HS-5 (cell line): Measurements from ENCODE around the gene AHDC1.

Experiments
- DNase-seq: peaks from one replicate; pipeline ENCODE4 v3.0.0-alpha.2; 2012; ENCODE audit warnings: low read depth

Gene AHDC1

DNA sequence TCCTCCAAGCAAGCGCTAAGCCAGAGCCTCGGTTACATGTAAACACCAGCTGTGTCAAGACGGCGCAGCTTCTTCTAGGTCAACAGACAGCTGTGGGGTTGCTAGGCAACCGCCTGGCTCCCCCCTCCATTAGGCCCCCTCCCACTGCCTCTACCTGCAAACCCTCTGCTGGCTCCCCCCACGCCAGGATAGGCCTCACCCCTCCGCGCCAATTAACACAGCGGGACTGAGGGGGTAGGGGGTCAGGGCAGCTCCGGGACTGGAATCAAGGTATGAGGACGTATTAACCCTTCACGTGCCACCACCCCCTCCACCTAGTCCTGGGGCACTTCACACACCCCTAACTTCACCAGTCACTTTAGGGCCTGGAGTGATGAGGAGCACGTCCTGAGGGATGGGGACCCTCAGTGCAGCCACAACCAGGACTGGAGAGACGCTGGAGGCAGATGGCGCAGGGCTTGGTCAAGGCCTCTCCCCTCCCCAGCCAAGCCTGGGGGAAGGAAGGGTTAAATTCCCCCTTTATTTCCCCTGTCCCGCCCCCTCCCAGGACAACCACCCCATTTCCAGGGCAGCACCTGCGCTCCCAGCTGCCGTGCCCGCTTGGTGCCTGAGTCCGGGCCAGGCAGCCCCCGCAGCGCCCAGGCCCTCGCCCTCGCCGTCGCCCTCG, 76.6 kb downstream of the AHDC1 start:
- DNase-seq, result no peak

DNA sequence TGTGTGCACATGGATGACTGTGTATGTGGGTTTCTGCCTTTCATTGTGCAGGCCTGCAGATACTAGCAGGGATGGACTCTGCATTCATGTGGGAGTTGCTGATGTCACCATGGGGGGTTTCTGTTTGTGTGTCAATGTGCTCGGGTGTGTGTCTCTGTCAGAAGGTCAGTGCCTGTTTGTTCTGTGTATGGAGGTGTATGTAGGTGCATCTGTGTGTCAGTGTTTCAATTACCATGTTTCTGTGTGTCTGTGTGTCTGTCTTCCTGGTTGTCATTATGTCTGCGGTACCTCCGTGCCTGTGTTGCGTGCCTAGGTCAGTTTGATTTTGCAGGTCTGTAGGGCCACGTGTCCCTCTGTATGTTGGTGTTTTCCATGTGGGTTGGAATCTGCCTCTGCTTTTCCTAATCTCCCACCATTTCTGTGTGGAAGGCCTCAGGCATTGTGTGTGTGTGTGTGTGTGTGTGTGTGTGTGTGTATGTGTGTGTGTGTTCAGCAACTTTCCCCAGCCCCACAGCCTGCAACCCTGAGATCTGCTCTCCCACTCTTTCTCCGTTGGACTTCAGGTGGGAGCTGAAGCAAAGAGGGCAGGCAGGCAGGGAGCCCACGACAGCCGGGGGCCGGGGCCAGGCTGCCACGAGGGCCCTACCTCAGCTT, 77.2 kb downstream of the AHDC1 start:
- DNase-seq, result no peak

DNA sequence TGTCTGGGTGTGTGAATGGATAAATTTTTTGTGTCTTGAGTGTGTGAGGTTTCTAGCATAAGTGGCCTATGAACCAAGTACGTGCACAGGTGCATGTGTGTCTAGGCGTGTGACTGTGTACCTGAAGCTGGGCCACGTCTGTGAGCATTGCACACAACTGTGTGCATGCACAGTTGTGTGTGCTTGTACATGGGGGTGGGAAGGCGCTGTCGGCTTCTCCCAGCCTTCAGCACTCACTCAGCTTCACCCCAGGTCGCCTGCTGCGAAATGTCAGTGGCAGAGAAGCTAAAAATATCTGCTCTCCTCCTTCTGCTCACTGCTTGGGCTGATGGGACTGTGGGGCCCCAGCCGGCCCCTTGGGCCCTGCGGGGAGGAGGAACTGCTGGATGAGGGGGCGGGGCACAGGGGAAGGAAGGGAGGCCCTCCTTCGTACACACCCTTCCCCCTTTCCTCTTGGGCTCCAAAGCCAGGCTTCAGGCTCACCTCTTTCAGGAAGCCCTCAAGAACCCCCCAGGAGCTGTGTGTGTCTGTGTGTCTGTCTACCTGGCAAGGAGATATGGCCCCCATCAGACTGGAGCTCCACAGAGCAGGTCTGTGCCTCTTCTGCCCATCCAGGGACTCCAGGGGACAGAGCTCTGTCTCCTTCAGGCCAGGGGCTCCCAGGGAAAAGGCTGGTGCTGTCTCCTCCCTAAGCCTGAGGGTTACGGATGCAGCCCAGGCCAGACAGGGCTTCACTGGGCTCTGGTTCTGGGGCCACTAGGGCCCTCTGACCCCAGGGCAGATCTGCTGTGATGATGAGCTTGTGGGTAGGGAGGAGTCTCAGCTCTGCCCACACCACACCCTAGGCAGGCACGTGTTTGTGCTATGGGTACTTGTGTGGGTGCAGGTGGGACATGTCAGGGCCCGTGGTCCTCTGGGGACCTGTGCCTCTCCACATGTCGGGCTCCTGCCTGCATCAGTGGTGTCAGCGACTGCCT, 78.4 kb downstream of the AHDC1 start:
- no peak for DNase-seq

DNA sequence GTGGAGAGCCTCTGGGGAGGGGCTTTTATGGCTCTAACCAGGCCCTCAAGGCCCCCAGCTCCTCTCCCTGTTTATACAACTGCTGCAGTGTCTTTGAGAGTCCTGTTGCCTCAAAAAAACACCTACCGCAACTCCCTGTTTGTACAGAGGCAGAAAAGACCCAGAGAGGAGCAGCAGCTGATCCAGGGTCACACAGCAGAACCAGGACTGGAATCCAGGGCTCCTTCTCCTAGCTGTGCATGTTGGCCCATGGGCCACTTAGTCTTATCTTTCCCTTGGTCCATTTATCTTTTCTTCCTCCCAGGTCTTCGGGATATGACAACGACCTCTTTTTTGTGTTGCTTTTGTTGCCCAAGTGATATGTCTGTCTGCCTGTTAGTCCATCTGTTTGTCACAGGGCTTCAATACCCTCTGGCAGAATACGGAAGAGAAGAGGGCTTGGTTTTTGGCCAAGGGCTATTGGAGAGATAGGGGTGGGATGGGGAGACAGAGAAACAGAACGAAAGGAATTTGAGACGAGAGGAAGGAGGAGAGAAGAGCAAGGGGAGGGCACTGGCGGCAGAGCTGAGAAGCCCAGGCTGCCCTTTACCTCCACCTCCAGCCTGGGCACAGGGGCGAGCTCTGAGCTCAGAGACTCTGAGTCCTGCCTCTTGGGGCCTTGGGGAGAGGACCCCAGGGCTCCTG, 80.5 kb downstream of the AHDC1 start:
- DNase-seq, result no peak

DNA sequence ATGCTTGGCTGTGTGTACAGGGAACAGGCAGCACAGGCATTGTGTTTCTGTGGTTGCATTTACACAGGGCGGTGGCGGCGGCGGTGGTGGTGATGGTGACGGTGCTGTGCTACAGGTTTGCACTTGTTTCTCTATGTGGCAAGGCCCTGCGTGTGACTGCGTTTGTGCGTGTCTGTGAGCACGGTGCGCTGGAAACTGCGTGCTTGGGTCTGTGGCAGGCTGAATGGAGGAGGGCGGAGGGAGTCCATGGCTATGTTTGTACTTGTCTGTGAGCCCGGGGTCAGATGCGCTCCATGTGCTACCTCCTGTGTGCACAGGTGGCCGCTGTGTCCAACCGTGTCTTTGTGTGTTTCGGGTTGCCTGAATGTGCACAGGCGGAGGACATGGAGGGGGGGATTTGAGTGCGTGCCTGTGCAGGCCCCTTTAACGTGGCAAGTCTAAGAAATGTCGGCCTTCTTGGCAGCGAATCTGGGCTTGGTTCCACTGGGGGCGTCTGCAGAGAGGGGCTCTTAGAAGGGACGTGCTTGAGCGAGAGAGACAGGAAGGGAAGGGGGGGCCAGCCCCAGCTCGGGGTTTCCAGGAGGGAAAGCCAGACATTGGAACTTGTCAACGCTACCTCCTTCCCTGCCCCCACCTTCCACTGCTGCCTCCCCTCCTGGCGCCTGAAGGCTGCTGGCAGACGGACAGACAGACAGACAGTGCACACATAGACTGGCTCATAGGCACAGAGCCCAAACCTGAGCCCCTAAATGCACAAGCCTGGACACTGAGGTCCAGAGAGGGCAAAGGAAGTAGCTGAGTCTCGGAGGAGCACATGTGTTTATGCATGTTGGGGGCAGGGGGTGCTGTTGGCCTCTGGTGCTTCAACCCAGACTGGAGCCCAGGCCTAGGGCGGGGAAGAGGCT, 81.3 kb downstream of the AHDC1 start:
- no peak for DNase-seq

DNA sequence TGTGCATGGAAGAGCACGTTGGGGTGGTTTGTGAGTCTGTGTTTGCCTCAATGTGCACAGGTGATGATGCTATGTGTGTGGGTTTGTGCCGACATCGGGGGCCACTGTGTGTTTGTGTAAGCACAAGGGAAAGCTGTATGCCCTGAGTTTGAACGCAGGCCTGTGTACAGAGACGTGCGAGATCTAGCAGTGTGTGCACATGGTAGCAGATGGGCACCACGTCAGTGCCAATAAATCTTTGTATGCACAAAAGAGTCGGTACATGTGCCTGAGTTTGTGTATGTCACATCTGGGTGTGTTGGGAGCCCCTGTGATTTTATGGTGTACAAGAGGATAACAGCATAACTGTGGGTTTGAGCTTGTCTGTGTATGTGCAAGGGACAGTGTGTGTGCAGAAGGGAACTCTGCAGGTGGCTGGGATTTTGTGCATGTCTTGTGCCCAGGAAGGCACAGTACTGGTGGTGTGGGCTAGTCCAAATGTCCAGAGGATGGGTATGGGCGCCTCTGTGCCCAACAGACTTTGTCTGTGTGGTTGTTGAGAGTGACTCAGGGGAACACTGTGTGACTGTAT, 82.0 kb downstream of the AHDC1 start:
- DNase-seq, result no peak

DNA sequence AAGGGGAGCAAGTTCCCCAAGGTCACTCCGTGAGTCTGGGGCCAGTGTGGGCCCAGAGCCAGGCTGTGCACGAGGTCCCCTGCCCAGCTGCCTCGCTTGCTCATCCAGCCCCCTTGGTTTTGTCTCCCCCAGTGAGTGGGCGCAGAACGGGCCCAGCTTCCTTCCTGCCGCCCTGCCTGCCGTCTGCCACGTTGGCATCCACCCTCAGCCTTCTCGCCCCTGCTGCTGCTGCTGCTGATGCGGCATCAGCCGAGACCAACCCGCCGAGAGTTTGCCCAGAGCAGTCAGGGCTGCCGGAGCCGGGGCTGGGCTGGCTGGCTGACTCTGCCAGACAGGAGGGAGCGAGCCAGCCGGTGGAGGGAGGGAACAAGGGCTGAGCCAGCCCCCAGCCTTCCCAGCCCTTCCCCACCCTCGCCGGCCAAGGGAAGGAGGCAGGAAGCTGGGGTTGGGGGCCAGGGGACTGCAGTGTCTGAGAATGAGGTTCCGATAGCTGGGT, 82.6 kb downstream of the AHDC1 start:
- no peak for DNase-seq

DNA sequence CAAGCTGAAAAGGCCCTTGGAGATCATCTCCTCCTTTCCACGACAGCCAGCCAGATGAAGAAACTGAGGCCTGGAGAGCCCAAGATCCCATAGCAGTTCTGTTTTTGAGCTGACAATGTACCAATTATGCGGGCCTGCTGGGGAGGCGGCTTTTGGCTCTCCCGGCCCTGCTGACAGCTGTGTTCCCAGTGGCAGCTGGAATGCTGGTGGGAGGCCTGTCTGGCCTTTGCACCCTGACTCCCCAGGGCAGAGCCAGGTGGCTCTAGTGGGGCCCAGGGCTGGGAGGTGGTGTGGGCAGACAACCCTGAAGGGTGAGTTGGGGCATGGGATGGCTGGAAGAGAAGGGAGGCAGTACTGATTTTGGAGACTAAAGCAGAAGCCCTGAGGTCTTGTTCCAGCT, 83.3 kb downstream of the AHDC1 start:
- DNase-seq, result no peak

DNA sequence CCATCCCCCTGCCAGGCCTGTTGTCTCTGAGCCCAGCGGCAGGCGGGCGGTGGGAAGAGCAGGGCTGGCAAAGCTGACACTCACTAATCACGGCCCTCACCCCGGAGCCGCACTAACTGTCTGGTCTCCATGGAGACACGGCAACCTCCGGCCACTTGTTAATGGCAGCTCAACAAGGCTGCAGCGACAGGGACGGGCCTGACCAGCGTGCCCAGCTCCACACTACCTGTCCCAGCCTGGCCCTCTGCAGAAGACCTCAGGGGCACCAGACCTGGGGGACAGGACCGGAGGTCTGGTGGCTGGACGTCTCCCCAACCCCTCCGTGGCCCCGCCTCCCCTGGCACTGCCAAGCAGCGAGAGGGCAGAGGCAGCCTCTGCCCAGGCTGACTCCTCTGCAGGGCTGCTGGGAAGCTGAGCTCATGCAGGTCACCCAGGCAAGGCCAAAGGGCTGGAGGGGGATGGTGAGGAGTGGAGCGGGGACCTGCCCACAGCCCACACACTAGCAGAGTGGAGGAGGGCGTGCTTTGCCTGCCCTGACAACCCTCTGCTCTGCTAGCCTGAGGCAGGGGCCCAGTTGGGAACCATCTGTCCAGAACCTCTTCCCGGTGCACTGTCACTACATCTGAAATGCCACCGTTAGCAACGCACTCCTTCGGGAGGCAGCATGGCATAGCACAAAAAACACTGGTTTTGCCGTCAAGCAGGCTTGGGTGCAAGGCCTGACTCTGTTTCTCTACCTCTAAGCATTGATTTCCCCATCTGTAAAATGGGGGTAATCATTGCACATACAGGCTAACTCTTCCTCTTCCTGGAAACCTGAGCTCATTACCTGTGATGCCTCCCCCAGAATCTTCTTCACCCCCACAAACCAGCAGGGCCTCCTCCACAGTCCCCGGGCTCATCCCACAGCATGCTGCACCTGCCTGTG, 84.3 kb downstream of the AHDC1 start:
- no peak for DNase-seq

DNA sequence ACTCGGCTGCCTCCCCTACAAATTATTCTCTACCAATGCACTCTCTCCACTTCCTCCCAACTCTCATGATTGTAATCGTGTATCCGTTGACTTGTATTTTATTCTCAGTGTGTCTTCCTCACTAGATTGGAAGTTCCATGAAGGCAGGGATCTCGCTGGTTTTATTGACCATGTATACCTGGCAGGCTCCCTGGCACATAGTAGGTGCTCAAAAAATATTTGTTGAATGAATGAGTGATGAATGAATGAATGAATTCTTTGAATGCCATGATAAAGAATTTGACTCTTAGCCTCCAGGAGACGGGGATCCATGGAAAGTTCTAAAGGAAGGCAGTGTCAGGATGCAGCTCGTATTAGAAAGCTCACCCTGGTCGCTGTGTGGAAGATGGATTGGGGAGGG, 85.1 kb downstream of the AHDC1 start:
- no peak for DNase-seq

DNA sequence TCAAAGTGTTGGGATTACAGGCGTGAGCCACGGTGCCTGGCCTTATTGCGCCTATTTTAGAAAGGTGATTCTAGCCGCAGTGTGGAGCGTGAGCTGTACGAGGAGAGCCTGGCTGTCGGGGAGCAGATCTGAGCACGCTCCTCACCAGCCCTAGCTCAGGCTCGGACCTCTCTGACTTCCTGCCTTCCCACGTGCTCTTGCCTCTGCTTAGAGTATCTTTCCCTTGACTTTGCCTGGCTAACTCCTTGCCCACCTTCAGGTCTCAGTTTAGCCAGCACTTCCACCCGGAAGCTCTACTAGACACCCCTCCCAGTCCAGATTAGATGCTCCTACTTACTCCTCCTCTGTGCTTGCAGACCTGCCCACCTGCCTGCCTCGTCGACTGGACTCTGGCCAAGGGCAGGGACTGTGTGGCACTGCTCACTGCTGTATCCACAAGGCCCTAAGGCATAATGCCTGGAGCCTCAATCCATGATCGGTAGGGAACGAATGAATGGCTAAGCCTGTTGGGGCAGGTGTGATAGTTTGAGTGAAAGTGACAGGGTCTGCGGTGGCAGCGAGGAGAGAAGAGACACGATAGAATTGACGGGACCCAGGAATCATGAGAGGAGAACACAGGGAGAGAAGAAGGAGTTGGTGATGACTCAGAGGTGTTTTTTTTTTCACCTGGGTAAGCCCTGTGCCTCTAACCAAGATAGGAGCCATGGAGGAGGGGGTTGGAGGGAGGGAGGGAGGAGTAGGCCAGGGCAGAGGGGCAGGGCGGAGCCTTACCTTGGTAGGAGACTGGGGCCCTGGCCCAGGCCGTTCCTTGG, 85.8 kb downstream of the AHDC1 start:
- DNase-seq, result no peak

DNA sequence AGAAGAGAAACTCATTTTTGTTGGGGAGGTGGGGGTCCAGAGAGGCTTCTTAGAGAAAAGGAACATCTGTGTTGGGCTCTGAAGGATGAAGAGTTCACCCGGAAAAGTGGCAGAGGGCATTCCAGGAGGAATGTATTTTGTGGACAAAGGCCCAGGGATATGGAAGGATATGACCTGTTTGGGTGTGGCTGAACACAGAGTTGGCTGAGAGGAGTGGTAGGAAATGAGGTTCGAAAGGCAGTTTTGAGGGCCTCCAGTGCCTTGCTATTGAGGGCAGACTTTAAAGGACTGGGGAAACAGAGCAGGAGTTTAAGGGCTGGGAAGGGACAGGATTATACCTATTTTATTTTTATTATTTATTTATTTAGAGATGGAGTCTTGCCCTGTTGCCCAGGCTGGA, 86.6 kb downstream of the AHDC1 start:
- DNase-seq, result no peak

DNA sequence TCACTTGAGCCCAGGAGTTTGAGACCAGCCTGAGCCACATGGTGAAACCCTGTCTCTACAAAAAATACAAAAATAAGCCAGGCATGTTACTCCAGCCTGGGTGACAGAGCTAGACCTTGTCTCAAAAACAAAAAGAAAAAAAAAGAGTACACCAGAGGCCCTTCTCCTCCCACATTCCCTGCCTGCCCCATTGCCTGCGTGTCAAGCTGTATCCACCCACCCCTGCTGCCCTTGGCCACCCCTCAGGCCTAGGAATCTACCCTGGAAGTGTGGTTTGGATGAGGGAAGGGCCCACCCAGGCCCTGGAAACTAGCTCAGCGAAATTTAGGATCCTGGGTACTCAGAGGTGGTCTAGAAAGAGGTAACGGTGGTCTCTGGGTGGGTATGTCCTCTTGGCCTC, 88.3 kb downstream of the AHDC1 start:
- no peak for DNase-seq

DNA sequence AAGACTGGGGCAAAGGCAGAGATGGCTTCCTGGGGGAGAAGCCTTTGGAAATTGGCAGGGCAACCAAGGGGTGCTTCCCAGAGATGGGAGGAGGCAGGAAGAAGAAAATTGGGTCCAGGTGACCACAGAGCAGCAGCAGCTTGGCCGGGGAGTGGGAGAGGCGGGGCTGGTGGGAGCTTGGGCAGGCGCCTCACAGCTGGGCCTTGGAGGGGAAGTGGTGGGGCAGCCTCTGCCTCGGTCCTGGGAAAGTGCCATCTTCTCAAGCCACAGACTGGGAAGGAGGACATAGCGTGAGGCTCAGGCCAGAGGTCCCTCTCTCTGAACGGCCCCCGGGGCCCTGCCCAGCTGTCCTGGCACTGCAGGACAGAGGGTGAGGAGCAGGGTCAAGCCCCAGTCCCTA, 90.0 kb downstream of the AHDC1 start:
- DNase-seq, result no peak

DNA sequence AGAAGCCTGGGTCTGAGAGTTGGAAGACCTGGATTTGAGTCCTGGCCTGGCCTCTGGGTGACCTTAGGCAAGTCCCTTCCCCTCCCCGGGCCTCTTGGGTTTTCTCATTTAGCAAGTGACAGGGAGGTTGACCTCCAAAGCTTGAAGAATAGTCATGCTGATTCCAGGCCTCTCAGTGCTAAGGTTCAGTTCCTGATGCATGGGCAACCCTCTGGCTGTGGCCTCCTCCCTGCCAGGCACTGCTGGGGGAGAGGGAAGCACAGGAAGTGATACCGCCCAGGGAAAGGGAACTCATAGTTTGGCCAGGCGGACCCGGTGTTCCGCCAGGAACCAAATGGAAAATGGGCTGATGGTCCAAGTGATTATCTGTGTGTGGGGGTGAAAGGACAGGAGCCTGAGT, 90.4 kb downstream of the AHDC1 start:
- no peak for DNase-seq

DNA sequence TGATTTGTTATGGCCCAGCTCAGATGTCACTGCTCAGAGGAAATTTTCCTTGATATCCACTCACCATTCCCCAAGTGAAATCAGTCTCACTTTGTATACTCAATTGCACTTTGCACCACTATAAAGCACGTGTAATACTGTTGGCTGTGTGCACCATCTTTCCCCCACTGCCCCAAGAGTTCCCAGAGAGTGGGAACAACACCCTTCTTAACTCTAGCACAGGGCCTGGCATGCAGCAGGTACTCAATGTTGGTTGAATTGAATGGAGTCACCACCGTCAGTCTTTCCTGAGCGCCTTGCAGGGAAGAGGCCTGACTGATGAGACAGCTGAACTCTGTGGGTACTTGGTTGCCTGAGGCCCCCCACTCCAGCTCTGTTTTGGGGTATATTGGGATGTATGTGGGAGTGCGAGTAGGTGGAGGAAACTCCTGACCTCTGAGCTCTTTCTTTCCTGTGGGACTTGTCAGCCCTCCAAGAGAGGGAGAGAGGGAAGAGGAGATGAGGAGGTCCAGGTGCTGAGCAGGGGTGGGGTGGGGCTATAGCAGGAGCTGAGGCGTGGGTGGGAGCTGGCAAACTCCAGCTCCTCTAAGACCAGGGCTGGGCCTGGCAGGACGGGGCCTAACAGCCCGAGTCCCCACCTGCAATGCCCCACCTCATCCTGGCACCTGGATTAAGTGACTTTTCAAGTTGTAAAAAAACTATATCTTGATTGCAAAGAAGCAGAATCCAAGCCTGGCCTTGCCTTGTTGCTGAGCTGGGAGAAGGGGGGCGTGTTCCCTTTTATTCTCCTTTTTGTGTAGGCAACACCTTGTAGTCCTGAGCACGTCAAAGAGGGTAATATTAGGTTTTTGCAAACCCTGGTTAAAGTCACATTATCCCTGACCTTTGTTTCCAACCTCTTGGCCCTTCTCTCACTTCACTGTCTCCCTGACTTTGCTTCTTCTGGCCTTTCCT, 94.5 kb downstream of the AHDC1 start:
- DNase-seq, result no peak

DNA sequence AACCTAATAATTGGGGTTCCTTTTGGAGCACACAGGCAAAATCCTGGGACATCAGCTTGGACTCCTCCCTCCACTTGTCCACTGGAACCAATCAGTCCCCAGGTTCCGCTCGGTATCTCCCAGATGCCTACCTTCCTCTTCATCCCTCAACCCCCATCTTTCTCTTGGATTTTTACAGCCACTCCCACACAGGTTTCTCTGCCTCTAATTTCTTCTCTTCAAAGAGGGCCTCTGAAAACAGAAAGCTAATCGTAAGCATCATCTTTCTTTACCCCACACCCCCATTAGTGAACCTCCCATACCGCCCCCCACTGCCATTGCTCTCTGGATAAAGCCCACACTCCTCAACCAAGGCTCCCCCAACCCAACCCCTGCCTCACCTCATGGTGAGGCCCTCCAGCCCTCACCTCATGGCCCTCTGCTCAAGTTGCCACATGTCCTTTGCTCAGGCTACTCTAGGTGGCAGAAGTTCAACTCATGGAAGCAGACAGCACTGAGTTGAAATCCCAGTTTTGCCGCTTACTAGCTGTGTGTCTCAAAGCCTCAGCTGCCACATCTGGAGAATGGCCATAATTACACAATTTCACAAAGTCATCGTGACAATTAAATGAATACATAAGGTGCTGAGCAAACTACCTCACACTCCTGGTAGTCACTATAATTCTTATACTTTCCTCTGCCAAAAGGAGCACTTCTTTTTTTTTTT, 95.8 kb downstream of the AHDC1 start:
- no peak for DNase-seq
